ENCODE measurements around the gene RPS15.

RPS15 gene

DNA sequence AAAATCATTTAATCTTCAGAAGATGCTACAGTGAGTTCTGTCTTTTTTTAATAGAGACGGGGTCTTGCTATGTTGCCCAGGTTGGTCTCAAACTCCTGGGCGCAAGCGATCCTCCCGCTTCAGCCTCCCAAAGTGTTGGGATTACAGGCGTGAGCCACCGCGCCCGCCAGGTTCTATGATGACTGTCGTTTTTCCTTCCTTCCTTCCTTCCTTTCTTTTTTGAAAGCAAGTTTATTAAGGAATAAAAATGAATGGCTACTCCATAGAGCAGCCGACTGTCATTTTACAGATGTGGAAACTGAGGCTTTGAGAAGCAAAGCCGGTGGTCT is 36.3 kb upstream of the RPS15 start:
- DNase-seq (ENCODE audit: low read depth in 1 of 2, low spot score in 1 of 2): no peak

DNA sequence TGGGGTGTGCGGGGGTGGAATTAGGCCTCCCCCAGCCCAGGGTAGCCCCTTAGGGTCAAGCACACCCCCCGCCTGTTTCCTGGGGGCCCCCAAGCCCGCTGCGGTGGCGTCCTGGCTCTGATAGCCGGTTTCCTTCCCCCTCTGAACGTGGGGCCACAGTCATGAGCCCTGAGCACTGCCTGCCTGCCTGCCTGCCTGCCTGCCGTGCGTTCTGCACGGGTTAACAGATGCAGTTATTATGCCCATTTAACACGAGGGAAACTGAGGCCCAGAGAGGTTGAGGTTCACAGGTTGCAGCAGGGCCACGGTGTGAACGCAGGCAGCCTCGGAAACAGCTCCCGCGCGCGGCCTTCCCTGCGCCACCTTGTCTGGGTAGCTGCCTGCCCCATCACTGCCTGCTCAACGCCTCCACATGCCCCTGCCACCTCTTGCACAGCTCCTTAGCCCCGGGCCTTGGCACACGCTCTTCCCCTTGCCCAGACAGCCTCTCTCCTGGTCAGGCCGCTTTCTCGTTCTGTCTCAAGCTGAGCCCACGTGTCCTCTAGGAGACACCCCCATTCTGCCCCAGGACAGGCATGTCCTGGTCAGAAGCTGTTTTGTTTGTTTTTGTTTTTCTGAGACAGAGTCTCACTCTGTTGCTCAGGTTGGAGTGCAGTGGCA is 35.7 kb upstream of the RPS15 start:
- no peak for DNase-seq (ENCODE audit: low read depth in 1 of 2, low spot score in 1 of 2)

DNA sequence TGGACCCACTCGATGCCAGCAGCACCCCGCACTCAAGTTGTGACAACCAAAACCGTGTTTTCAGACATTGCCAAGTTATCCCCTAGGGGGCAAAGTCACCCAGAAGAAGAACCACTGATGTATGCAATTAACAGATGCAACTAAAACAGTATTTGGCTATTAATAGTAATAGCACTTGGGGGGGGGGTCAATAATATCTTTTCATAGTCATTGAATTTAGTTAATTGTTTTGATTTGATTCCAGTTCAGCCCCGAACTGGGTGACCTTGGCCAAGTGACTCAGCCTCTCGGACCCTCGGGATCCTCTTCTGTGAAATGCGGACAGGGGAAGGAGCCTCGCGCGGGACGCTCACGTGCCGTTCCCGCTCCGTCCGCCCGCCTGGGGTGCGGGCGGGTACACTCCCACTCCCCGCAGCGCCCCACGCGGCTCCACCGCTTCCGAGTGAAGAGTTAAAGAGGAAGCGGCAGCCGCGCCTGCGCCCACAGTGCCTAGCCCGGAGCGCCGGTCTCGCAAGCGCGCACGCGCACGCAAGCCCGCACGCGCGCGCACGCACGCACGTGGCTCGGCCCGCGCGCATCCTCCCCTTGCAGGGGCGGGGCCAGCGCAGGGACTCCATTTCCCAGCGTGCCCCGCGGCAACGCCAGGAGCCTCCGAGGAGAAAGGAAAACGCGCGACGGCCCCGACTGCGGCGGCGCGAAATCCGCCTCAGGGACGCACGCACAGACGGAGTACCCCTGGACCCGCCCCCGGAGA is 31.2 kb upstream of the RPS15 start:
- DNase-seq (ENCODE audit: low read depth in 1 of 2, low spot score in 1 of 2): peak; percentile 98 to 99

DNA sequence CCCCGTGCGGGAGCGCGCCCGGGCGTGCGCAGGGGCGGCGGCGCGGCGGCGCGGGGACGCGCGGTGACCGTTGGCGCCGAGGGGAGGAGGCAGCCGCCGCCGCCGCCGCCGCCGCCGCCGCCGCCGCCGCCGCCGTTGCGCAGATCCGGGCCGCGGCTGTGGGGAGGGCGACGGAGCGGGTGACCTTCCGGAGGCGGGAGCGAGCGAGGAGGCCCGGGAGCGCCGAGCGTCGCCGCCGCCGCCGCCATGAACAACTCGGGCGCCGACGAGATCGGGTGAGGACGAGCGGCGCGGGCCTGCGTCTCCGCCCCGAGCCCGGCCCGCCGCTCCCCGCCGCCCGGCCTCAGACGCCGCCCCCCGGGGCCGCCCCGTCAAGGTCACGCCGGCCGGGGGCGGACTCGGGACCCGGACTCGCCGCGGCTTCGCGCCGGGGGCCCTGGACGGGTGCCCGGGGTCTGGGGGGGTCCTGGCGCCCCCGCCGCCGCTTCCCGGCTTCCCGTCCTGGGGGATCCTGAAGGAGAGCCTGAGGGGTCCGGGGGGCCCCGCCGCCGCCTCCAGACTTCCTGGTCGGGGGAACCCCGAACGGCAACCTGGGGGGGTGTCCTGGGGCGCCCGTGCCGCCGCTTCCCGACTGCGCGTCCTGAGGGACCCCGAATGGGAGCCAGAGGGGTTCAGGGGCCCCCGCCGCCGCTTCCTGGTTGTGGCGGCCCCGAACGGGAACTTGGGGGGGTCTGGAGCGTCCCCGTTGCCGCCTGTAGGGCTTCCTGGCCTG is 30.5 kb upstream of the RPS15 start, which contains the start of gene DAZAP1:
DAZAP1 (plus strand) TSS at position 59 of the 772 bp plus-strand sequence; CDS start at position 247, 188 bp downstream.
- peak in 1 of 2 donors; percentile 23 for DNase-seq (ENCODE audit: low read depth in 1 of 2, low spot score in 1 of 2)

DNA sequence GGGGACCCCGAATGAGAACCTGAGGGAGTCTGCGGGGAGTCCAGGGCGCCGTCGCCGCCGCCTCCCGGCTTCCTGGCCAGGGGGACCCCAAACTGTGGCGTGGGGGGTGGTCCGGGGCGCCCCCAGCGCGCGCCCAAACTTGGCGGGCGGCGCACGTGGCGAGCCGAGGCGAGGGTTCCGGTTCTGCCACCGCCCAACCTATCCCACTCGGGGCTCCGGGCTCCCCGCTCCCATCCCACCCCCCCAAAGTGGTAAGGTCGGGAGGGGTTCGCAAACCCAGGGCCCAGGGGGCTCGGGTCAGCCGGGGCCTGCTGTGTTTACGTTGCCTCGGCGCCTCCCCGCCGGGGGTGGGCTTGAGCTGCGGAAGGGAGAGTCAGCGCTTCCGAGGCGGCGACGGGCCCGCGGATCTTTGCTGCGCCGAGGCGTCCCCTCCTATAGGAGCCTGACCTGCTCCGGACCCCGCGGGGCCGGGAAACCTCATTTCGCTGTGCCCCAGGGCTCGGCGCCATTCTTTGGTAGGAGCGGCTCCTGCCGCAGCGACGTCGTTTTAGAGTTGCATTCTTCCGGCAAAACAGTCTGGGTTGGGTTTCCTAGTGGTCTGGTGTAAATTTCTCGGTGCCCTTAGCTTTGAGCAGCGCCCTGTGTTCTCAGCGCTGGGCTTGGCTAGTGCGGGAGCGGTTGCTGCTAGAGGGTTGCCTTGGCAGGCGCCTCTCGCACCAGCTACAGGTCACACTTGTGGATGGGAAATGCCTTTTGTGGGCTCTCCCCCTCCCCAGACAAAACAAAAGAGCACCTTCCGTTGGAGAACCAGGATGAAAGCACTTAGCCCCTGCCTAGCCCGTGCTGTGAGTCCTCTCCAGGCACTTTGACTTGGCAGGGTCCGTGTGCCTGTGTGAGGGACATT is 29.6 kb upstream of the RPS15 start:
- DNase-seq (ENCODE audit: low read depth in 1 of 2, low spot score in 1 of 2): peak in 1 of 2 donors; percentile 33

DNA sequence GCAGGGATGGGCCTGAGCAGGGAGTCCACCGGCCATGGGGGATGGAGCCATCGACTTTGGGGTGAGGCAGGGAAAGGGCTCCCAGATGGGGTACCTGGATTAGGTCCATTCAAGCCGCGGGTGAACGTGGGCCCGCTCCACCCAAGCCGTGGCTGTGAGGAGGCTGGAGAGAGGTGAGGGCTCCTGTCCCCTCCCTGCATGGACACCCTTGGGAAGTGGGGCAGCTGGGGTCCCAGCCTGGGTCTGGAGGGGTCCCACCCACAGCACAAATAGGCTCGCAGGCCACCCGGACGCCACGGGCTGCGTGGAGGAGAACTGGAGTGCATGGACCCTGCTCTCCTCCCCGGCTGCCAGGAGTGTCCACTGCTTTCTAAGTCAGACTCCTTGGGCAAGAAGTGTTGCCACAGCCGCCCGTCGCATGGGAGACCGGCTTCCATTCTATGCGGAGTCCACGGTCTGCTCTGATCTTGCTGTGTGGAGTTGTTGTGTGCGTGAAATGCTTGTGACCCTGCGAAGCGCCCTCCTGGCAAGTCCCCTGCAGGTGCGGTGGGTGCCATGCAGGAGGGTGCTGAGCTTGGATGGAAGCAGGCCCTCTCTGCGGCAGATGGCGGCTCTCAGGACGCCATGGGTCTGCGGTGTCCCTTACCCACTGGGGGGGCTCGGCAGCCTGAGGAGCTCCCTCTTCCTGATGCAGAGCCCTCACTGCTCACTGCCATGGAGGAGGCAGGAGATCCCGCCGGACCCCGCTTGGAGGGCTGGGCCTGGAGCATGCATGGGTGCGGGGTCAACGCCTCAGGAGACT is 28.8 kb upstream of the RPS15 start:
- DNase-seq (ENCODE audit: low read depth in 1 of 2, low spot score in 1 of 2): no peak

DNA sequence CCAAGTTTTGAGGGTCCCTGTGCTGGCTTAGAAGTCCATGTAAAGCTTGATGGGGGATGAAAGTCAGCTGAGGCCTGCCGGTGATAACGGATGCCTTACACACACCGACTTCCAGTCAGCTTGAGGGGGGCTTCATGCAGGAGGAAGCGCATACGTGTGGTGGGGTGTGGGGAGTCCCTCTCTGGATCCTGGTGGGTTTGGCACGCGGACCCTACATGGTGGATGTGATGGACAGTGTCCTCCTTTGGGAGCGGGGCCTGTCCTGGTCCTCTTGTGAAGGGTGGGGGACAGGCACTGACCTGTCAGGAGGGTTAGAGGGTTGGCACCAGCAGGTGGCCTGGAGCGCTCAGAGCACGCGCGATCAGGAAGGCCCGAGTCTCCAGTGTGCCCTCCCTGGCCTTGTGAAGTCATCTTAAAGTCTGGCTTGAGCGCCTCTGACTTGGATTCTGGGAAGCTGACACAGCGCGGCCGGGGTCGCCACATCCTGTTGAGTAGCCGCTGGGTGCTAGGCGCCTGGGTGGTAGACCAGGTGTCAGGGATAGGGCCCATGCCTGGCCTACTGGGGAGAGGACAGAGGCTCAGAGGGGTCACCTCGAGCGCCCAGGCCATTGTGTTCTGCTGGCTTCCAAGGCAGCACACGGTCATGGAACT is 27.9 kb upstream of the RPS15 start:
- no peak for DNase-seq (ENCODE audit: low read depth in 1 of 2, low spot score in 1 of 2)

DNA sequence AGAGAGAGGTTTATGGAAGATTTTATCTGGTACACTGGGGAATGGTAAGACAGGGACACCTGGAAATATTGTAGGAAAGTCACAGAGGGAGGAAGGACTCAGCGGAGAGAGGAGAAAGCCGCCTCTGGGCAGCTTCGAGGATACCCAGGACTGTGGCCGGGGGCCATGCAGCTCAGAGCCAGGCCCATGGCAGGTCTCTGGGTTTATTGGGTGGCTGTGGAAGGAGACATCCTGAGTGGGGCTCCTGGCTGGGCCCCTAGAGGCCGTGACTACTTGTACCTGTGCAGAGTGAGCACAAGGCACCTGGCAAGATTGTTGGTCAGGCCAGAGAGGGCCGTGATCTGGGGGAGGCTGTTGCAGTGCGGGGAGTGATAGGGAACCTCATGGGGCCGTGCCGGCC is 27.4 kb upstream of the RPS15 start:
- no peak for DNase-seq (ENCODE audit: low read depth in 1 of 2, low spot score in 1 of 2)

DNA sequence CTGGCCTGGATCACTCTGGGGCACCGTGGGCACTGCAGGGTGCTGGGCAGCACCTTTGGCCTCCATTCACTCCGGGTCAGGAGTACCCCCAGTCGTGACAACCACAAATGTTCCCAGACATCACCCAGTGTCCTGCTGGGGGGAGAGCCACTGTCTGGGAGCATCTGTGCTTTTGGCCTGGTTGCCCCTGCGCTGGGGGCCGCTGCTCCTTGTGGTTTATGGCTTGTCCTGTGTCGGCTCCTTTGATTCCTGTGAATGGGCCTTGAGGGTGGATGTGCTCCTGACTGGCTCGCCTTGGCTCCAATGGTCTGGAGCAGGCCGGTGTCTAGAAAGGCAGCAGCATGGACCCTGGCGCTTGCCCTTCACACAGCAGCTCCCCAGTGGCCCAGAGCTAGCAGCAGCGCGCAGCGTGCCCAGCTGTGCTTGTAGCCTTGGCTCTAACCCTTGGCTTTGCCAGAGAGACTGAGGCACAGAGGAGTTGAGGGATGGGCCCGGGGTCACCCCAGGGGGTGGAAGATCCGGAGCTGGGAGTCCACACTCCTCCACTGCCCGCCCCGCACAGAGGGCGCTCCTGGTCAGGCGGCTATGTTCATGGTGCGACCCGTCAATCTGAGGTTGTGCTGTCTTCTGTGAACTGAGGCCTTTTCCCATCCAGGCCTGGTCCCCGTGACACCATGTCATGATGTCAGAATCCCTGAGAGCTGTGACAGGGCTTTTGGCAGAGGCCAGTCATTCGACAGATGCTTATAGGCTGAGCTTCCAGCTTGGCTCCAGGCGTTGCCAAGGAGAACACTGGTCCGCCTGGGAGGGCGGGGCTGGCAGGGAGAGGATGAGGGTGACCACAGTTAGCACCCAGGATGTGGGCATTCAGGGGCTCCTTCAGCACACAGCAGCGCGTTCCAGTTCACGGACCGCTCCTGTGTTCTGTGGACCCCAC is 26.7 kb upstream of the RPS15 start:
- DNase-seq (ENCODE audit: low read depth in 1 of 2, low spot score in 1 of 2): no peak

DNA sequence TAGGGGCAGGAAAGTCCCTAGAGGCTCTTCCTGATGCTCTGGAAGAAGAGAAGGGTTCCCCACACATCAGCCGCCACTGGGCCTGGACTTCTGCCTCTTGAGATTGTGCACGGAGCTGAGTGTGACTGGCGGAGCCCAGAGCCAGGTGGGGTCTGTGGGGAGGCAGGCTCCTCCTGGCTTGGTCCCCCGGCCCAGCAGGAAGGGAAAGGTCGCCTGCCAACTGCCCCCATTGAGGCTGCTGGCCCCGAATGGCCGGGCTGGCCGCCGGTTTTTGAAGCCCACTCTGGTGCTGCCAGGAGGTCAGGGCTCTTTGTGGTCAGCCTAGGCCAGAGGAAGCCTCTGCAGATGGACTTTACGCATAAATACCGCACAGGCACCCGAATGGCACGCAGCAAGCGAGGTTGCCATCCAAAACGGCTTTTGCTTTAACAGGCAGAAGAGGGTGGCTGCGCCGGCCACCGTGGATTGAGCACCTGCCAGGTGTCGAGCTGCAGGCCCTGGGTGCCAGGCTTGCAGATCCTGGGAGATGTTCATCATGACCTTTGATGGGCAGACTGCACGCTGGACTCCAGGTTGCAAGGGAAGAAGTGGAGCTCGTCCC is 25.8 kb upstream of the RPS15 start:
- DNase-seq (ENCODE audit: low read depth in 1 of 2, low spot score in 1 of 2): no peak

DNA sequence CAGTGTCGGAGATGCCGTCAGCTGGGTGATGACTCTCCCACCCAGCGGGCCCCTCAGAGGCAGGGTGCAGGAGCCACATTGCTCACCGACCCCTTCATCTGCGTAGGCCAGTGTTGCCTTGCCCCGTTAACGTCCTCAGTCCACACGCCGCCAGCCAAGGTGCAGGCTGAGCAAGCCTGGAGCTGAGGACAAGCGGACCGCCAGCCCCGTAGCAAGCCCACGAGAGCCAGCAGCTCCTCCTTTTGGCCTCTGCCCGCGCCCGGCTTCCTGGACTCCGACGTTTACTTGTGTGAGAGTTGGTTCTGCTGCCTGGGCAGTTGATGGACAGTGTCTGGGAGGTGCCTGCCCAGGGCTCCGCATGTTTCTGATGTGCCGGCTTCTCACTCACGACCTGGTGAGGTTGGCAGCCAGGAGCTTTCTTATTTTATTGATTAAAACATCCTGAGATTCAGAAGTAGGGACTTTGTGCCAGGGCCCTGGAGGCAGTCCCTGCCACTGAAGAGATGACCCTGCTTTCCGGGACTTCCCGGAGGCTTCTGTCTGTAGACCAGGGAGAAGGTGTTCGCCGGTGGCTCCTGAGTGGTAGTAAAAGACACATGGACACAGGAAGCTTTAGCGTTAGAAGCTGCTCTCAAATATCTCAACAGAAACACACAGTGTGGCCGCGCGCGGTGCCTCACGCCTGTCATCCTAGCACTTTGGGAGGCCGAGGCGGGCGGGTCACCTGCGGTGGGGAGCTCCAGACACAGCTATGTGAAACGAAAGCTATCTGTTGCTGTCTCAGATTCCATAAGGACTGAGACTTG is 25.0 kb upstream of the RPS15 start:
- no peak for DNase-seq (ENCODE audit: low read depth in 1 of 2, low spot score in 1 of 2)

DNA sequence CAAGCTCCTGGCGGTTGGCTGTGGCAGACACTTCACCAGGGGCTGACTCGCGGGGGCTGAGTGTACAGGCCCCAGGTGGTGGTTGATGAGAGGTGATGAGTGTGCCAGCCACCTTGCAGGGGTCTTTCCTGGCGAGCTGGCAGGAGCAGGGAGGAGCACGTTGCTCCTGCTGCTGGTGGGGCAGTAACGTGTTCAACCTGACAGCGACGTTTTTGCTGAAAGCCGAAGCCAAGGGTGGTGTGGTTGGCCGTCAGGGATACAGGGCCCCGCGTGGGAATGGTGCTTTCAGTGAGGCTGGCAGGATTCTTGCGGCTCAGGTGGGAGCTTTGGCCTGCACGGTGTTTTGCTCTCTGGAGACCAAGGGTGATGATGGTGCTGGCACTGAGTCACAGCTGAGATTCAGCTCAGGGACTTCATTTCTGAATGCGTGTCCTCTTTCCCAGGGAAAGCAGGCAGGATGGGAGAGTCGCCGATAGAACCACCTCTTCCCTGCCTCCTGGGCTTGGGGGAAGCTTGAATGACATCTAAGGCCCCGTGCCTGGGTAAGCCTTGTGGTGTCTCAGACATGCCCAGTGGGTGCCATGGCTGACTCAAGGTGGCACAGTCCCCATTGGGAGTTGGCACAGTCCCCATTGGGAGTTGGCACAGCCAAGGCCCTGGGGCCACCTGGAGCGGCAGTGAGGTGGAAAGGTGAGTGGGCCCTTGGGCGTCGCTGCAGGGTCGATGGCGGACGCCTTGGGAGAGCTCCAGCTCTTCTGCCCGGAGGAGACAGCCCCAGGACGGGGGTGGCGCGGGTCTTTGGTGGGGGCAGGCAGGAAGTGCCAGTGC is 22.0 kb upstream of the RPS15 start:
- DNase-seq (ENCODE audit: low read depth in 1 of 2, low spot score in 1 of 2): no peak

DNA sequence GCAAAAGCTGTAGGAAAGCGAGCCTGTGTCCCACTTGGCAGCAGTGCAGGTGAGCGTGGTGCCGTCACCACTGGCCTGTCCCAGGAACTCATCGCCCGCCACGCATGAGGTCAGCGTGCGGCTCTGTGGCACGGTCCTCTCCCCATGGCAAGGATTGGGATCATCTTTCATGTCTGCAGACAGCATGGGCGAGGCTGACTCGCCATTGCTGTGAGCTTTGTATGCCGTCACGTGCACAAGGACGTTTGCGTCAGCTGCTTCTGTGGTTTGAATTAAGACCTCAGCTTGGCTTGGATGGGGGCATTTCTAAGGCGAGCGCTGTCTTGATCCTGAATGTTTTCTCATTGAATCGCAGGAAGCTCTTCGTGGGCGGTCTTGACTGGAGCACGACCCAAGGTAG is 21.1 kb upstream of the RPS15 start:
- no peak for DNase-seq (ENCODE audit: low read depth in 1 of 2, low spot score in 1 of 2)

DNA sequence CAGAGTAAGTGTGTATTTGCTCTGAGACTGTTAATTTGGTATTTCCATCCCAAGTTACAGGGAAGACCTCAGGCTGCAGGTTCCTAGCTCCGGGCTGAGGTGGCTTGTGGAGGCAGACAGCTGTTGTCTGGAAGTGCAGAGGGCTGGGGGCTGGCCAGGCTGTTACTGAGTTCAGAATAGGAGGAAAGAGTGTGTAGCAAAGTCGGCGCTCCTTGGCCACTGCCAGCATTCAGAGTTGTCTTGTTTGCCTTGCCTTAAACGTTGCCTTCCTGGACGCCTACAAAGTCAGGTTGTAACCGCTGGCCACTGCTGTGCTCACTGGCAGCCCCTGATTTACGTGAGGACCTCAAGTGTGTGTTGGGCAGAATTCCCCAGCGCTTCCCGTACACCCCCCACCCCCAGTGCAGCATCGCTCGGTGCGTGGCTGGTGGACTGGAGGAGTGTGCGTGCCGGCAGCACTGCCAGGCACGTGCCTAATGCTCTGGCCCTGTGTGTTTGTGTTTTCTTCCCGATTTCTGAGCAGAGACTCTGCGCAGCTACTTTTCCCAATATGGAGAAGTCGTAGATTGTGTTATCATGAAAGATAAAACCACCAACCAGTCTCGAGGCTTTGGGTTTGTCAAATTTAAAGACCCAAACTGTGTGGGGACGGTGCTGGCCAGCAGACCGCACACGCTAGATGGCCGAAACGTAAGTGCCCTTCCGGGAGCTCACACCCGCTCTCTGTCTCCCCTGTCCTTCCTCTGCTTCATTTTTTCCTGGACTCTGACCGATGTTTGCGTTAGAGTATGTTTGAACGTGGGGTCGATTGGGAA is 20.3 kb upstream of the RPS15 start:
- no peak for DNase-seq (ENCODE audit: low read depth in 1 of 2, low spot score in 1 of 2)

DNA sequence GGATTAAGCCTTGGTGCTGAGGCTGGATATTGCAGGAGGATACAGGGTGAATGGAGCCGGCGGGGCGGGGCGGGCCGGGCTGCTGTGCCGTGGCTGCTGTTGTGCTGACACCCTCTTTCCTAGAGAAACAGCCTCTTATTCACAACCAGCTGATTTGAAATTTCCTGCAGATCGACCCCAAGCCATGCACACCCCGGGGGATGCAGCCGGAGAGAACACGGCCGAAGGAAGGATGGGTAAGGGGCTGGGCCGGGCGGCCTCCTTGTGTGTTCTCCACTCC is 19.8 kb upstream of the RPS15 start:
- DNase-seq (ENCODE audit: low read depth in 1 of 2, low spot score in 1 of 2): no peak

All from activated CD4-positive, alpha-beta T cell treated with anti-CD3 and anti-CD28 coated beads, Interleukin-2, amount 50 U/mL, for 24 hours (primary cell).